ENCODE data around the gene CD2BP2.

DNA sequence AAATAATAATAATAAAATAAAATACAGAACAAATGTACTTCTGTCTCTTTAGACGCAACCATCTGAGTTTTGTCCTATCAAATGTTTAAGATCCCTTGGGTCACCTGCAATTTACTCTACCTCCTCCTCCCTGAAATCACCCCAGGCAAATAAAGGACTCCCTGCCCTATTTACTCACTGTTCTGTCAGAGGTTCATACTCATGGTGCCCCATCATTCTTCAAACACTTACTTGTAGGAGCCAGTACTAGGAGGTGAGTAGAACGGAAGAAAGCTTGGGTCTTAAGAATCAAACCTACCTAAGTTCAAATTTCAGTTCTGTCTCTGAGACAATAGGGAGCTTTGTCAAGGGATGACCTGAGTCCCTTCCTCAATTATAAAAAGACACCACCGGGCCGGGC, 11.4 kb upstream of the CD2BP2 start:
- TF ChIP-seq, protein P1, sequence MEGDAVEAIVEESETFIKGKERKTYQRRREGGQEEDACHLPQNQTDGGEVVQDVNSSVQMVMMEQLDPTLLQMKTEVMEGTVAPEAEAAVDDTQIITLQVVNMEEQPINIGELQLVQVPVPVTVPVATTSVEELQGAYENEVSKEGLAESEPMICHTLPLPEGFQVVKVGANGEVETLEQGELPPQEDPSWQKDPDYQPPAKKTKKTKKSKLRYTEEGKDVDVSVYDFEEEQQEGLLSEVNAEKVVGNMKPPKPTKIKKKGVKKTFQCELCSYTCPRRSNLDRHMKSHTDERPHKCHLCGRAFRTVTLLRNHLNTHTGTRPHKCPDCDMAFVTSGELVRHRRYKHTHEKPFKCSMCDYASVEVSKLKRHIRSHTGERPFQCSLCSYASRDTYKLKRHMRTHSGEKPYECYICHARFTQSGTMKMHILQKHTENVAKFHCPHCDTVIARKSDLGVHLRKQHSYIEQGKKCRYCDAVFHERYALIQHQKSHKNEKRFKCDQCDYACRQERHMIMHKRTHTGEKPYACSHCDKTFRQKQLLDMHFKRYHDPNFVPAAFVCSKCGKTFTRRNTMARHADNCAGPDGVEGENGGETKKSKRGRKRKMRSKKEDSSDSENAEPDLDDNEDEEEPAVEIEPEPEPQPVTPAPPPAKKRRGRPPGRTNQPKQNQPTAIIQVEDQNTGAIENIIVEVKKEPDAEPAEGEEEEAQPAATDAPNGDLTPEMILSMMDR (IDR thresholded peaks at IDR 0.05), result no peak
- TF ChIP-seq POLR2A (IDR thresholded peaks at IDR 0.05), result no peak
